Epithelial cell of proximal tubule (primary cell): ENCODE results near the gene VSIG4. TPM values are rescaled to one million over a fixed set of nuclear protein-coding genes. Genes with fewer than 3 reads are reported as not detected.

Experiments
- DNase-seq: peaks from one replicate; pipeline ENCODE4 v3.0.0-alpha.2; 2011; ENCODE audit warnings: low read depth
- H3K4me3 ChIP-seq: 2 replicates; pipeline ENCODE4 v1.5.1; 2011; ENCODE audit warnings: low read depth, mild to moderate bottlenecking, low read length
- total RNA-seq: library from RNA; depleted of rRNA; stranded (reverse); fragments of >200 nt; gene quantifications from 2 replicates; pipeline ENCODE4 v1.2.3, GENCODE V29; 2015
- TF ChIP-seq, protein P1 (sequence below): conservative IDR thresholded peaks from 2 replicates; pipeline ENCODE4 v1.5.1; 2012; ENCODE audit warnings: low read depth, mild to moderate bottlenecking, low read length

Gene VSIG4
- total RNA-seq, 1 donor from 2014 or later: not detected

DNA sequence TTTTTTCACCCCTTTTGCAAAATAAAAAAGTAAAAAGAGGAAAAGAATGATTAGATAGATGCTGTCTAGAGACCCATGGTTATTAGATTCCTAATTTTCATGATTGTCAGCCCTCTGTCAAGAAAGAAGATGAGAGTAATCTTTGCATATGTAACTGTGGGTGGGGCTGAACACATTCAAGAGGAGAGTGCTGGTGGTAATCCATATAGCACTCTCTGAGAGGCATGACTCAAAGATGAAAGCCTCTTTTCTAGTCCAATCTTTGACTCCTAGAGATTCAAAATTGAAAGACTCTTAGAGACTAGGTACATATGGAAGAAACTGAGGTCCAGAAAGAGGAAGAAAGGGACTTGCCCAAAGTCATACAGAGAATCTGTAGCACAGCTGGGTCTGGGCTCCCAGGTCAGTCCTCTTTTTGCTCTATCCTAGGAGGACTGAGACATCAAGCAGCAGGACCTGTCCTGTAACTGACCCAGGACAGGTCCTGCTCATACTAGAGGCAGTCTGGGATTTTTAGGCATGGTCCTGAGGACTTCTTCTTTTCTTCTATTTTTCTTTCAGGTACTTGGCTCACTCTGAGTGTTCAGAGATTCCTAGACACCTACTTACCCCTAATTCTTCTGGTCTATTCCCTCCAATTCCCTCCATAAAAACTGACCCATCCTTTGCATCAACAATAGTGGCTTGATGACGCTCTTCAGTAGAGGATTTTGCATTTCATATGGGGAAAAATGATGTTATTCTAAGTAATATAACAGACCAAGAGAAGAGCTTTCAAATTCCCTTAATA is 23.8 kb downstream of the VSIG4 start:
- TF ChIP-seq, protein P1, sequence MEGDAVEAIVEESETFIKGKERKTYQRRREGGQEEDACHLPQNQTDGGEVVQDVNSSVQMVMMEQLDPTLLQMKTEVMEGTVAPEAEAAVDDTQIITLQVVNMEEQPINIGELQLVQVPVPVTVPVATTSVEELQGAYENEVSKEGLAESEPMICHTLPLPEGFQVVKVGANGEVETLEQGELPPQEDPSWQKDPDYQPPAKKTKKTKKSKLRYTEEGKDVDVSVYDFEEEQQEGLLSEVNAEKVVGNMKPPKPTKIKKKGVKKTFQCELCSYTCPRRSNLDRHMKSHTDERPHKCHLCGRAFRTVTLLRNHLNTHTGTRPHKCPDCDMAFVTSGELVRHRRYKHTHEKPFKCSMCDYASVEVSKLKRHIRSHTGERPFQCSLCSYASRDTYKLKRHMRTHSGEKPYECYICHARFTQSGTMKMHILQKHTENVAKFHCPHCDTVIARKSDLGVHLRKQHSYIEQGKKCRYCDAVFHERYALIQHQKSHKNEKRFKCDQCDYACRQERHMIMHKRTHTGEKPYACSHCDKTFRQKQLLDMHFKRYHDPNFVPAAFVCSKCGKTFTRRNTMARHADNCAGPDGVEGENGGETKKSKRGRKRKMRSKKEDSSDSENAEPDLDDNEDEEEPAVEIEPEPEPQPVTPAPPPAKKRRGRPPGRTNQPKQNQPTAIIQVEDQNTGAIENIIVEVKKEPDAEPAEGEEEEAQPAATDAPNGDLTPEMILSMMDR: no peak
- no peak overlapping the region for H3K4me3 ChIP-seq

DNA sequence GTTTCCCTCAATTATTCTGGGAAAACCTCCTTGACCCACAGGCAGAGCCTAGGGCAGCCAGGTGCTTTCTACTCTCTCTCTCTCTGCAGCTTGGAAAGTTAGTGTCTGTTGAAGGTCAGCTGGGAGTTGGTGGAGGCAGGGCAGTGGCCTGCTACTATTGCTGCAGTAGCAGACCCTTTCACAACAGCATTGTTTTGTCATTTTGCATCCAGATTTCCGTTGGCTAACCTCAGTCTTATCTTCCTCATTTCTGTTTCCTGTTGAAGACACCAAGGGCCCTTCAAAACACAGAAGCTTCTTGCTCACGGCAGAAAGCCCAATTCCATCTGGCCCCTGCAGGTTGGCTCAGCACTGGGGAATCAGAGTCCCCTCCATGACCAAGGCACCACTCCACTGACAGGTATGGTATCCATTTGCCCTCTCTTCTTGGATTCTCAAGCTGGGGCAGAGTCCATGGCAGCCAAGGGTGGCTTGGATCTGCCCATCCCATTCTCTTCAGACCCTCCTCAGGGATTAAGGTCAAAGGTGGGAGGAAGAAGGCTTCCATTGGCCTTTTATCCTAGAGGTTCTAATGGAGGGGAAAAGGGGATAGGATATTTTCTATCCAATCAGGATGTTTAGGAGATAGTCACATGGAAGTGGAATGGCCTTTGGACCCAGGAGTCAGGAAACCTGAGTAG is 24.6 kb downstream of the VSIG4 start:
- DNase-seq: no peak
- TF ChIP-seq, protein P1: no peak
- no peak overlapping the region for H3K4me3 ChIP-seq

More for the DNA sequence above, 23.8 kb downstream of the VSIG4 start:
- no peak for DNase-seq

DNA sequence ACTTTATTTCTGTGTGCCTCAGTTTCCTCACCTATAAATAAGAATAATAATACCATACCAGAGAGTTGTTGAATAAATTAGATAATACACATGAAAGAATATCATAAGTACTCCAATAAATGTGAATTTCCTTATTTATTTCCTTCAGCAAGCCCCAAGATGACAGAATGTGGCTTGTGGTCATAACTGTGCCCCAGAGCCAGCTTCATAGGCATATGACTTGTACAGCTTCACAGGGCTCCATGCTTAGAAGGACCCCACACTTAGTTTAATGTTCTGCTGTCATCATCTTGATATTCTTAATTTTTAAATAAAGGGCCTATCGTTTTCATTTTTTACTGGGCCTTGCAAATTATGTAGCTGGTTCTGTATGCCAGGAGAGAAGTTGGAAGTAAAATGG is 25.3 kb downstream of the VSIG4 start:
- TF ChIP-seq, protein P1: no peak

DNA sequence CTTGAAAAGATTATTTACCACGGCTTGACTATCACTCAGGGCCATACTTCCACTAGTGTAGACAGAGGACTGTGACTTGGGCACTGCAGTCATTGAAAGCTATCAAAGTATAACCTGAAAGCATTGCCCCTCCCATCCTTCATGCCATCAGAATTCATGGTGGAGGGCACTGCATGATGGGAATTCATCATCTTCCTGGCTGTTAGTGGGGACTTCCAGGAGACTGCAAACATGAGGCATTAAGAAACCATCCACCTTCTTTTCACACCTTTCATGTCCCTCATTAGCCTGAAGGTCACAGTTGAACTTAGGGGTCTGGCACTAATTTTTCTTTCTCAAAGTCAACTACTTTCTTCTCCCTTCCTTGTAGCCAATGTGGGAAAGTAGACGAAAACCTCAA is 25.8 kb downstream of the VSIG4 start:
- H3K4me3 ChIP-seq: no peak overlapping the region
- DNase-seq: no peak
- TF ChIP-seq, protein P1: no peak

More for the DNA sequence above, 25.3 kb downstream of the VSIG4 start:
- DNase-seq: no peak
- H3K4me3 ChIP-seq: no peak overlapping the region

DNA sequence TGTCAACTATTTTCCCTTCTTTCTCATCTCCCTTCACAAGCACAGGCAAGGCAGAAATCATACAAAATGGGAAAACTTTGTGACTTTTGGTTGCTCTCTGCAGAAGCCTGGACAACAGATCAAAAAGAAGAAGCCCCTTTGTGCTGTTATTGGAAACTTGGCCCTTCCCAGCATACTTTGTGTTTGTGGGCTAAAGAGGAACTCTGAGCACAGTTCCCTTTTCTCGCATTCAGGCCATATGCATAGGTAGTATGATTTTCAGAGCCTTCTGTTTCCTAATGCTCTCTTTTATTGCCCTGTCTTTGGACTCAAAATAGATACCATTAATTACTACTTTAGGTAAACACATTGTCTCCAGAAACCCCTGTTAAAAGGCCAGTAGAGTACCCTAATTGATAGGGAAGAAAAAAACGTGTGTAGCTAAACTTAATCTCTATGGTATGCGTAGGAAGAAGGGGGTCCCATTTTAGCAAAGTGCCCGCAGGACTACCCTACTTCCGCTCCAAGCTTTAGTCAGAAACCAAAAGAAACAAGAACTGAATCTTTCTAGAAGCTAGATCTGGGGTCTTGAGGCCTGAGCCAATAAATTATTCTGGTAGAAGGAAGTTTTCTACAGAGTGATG is 26.6 kb downstream of the VSIG4 start:
- DNase-seq: no peak
- TF ChIP-seq, protein P1: no peak

DNA sequence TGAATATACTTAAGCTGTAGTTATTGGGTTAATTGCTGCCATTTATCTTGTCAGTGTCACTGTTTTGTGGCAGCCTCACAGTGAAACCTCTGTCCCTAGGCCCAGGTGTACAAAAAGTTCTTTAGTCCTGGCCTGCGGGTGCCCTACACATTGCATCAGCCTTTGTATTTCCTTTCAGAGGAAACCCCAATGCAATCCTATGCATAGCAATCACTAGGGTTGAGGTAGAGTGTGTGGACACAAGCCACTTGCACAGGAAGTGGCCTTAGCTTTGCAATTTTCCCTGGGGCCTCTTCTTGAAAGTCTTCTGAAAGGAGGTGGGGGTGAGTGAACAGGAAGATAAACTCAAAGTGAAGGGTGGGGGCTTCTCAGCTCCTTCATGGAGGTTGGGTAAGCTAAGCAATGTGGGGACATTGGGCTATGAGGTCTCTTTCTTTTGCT is 27.8 kb downstream of the VSIG4 start:
- TF ChIP-seq, protein P1: no peak
- no peak for DNase-seq
- no peak overlapping the region for H3K4me3 ChIP-seq

More for the DNA sequence above, 26.6 kb downstream of the VSIG4 start:
- no peak overlapping the region for H3K4me3 ChIP-seq
